SW 1271 (cell line): ENCODE measurements around the gene GSTO1.
"Not testable (repeated sequence)": the region's sequence is repeated elsewhere in the genome, so short reads cannot be mapped to it uniquely, and the experiment has no call there.

Experiments used
- DNase-seq, 2 experiments: peaks; one replicate each; lab custom pipeline; 2025; lab: John Stamatoyannopoulos, UW

Gene GSTO1

GRCh38 chr10:104254493-104255310 lies at the start of gene GSTO1:
GSTO1 (plus strand) TSS chr10:104254892; CDS start chr10:104254929, 37 bp downstream.
- DNase-seq = peak in 1 of 2 experiments; percentile 73

GRCh38 chr10:104208730-104209129 lies 46.0 kb upstream of the GSTO1 start:
- no peak for DNase-seq

GRCh38 chr10:104209575-104210198 lies 45.0 kb upstream of the GSTO1 start:
- peak in 1 of 2 experiments; percentile 20 for DNase-seq

- DNase-seq = no peak
Observed at GRCh38 chr10:104216631-104217030, 38.1 kb upstream of the GSTO1 start.

GRCh38 chr10:104218751-104219150 lies 35.9 kb upstream of the GSTO1 start:
- DNase-seq = no peak

GRCh38 chr10:104220522-104220921 lies 34.2 kb upstream of the GSTO1 start:
- no peak for DNase-seq

- DNase-seq = no peak
Observed at GRCh38 chr10:104223304-104223703, 31.4 kb upstream of the GSTO1 start.

- no peak for DNase-seq
Observed at GRCh38 chr10:104230490-104230889, 24.2 kb upstream of the GSTO1 start.

- DNase-seq = peak; percentile 64 to 86
Observed at GRCh38 chr10:104231784-104232612, 22.7 kb upstream of the GSTO1 start, which contains the start of gene CFAP43. CFAP43 (minus strand) TSS chr10:104232364; CDS start chr10:104232246, 118 bp downstream.

GRCh38 chr10:104232613-104233102 lies 22.0 kb upstream of the GSTO1 start:
- no peak for DNase-seq

GRCh38 chr10:104233817-104234216 lies 20.9 kb upstream of the GSTO1 start:
- DNase-seq = no peak

- DNase-seq = no peak
Observed at GRCh38 chr10:104234934-104235333, 19.8 kb upstream of the GSTO1 start.

GRCh38 chr10:104235801-104236200 lies 18.9 kb upstream of the GSTO1 start:
- DNase-seq = no peak

GRCh38 chr10:104240078-104240477 lies 14.6 kb upstream of the GSTO1 start:
- no peak for DNase-seq

GRCh38 chr10:104242545-104242944 lies 12.1 kb upstream of the GSTO1 start:
- DNase-seq = no peak

- DNase-seq = not testable (repeated sequence)
Observed at GRCh38 chr10:104243009-104243408, 11.7 kb upstream of the GSTO1 start.

GRCh38 chr10:104243512-104243911 lies 11.2 kb upstream of the GSTO1 start:
- no peak for DNase-seq

- no peak for DNase-seq
Observed at GRCh38 chr10:104245066-104245632, 9.5 kb upstream of the GSTO1 start.

- DNase-seq = no peak
Observed at GRCh38 chr10:104246976-104247375, 7.7 kb upstream of the GSTO1 start.

GRCh38 chr10:104247513-104248146 lies 7.1 kb upstream of the GSTO1 start:
- no peak for DNase-seq

GRCh38 chr10:104248931-104249330 lies 5.8 kb upstream of the GSTO1 start:
- DNase-seq = not testable (repeated sequence)
